Cortex of kidney (tissue), 1 donor: Measurements from ENCODE around the gene UNC5B.
"Not testable (repeated sequence)": the region's sequence is repeated elsewhere in the genome, so short reads cannot be mapped to it uniquely, and the experiment has no call there.

Experiments used
- DNase-seq: peaks from one replicate; lab custom pipeline; 2025; lab: John Stamatoyannopoulos, UW

Gene UNC5B

GRCh38 chr10:71209731-71210541 is 2.4 kb upstream of the UNC5B start:
- no peak for DNase-seq

- no peak for DNase-seq
These were observed 1.9 kb upstream of the UNC5B start for GRCh38 chr10:71210542-71210871.

GRCh38 chr10:71211053-71211452 is 1.3 kb upstream of the UNC5B start:
- DNase-seq, result no peak

GRCh38 chr10:71211775-71212317 is 524 bp upstream of the UNC5B start:
- DNase-seq, result no peak

GRCh38 chr10:71213127-71213621 is 804 bp downstream of the UNC5B start:
- DNase-seq, result no peak

GRCh38 chr10:71213761-71214440 is 1.5 kb downstream of the UNC5B start:
- no peak for DNase-seq

- no peak for DNase-seq
These were observed 2.5 kb downstream of the UNC5B start for GRCh38 chr10:71214641-71215559.

- DNase-seq, result no peak
These were observed 4.0 kb downstream of the UNC5B start for GRCh38 chr10:71216363-71216695.

- DNase-seq, result no peak
These were observed 4.4 kb downstream of the UNC5B start for GRCh38 chr10:71216751-71217265.

- DNase-seq, result no peak
These were observed 5.1 kb downstream of the UNC5B start for GRCh38 chr10:71217266-71218045.

GRCh38 chr10:71218046-71218650 is 5.8 kb downstream of the UNC5B start:
- no peak for DNase-seq

GRCh38 chr10:71218651-71219050 is 6.3 kb downstream of the UNC5B start:
- DNase-seq, result no peak

GRCh38 chr10:71219236-71219917 is 7.0 kb downstream of the UNC5B start:
- not testable (repeated sequence) for DNase-seq

GRCh38 chr10:71219918-71220688 is 7.7 kb downstream of the UNC5B start:
- no peak for DNase-seq

GRCh38 chr10:71220689-71221540 is 8.5 kb downstream of the UNC5B start:
- no peak for DNase-seq

- DNase-seq, result no peak
These were observed 9.3 kb downstream of the UNC5B start for GRCh38 chr10:71221586-71222202.

GRCh38 chr10:71222601-71223346 is 10.4 kb downstream of the UNC5B start:
- DNase-seq, result no peak
